Measurements from ENCODE around the gene MDGA2. TPM values are rescaled to one million over a fixed set of nuclear protein-coding genes. Genes with fewer than 3 reads are reported as not detected.

MDGA2 gene
- total and polyA plus RNA-seq, 2 of the 8 experiments (the other 6 are each of a cell fraction or from before 2014, with no cell fraction given), result 0.11 to 0.69 TPM

- FAIRE-seq, result no peak
- Histone ChIP-seq H3K79me1 (ENCODE audit: low read depth, low read length) (no peaks in the 10 kb centered on the region), H2AFZ (ENCODE audit: low read length) (no peak overlapping the region), H3K36me3 (ENCODE audit: control insufficient read depth in 2 of 4, insufficient read depth in 4 of 4, low read length in 3 of 4) (no peaks in the 10 kb centered on the region), H2BK12ac (ENCODE audit: low read depth, low read length) (no peak overlapping the region), H3K18ac (ENCODE audit: extremely low read depth, low read length) (no peak overlapping the region), H4K5ac (ENCODE audit: insufficient read length, low read depth, low read length) (no peak overlapping the region), H3K9ac (replicated peaks in 1 of 4; ENCODE audit: extremely low read depth in 1 of 4, low read depth in 3 of 4, low read length in 3 of 4) (no peak overlapping the region), H3K79me2 (ENCODE audit: control insufficient read depth in 1 of 2, insufficient read depth in 2 of 2, low read length in 2 of 2) (no peaks in the 10 kb centered on the region), H3K23me2 (ENCODE audit: low read depth, low read length) (no peaks in the 10 kb centered on the region), H3K27me3 (replicated peaks in 1 of 4; ENCODE audit: control insufficient read depth in 3 of 4, extremely low read depth in 1 of 4, insufficient read depth in 3 of 4, low read length in 3 of 4) (no peaks in the 10 kb centered on the region), H2BK5ac (ENCODE audit: low read depth, low read length) (no peak overlapping the region), H3K23ac (ENCODE audit: insufficient read length) (no peak overlapping the region), H2BK120ac (replicated peaks; ENCODE audit: low read depth, low read length) (no peak overlapping the region), H4K20me1 (replicated peaks in 1 of 2; ENCODE audit: control insufficient read depth in 1 of 2, insufficient read depth in 2 of 2, low read length in 2 of 2) (no peaks in the 10 kb centered on the region), H3K4me3 (ENCODE audit: extremely low read depth in 1 of 4, insufficient read depth in 2 of 4, low read depth in 3 of 4, low read length in 4 of 4) (no peak overlapping the region), H4K8ac (ENCODE audit: extremely low read depth, insufficient read depth, low read length) (no peak overlapping the region), H3K4me1 (replicated peaks in 1 of 4; ENCODE audit: control insufficient read depth in 3 of 4, insufficient read depth in 4 of 4, low read length in 3 of 4) (no peaks in the 10 kb centered on the region), H3K27ac (ENCODE audit: low read depth, low read length) (no peak overlapping the region), H3K9me3 (ENCODE audit: insufficient read depth in 2 of 2, low read depth in 1 of 2, low read length in 1 of 2) (no peaks in the 10 kb centered on the region), H3K4ac (replicated peaks; ENCODE audit: insufficient read length, low read depth, low read length) (no peak overlapping the region), H2BK20ac (ENCODE audit: low read length) (no peak overlapping the region), H3K56ac (replicated peaks; ENCODE audit: insufficient read length, low read depth, low read length) (no peak overlapping the region), H3K14ac (ENCODE audit: insufficient read length) (no peak overlapping the region), H4K91ac (replicated peaks; ENCODE audit: insufficient read length, low read length) (no peak overlapping the region), H2BK15ac (ENCODE audit: low read length) (no peak overlapping the region), H2AK5ac (ENCODE audit: low read depth, low read length) (no peak overlapping the region), H3K4me2 (ENCODE audit: insufficient read depth in 1 of 2, low read depth in 2 of 2, low read length in 2 of 2) (no peak overlapping the region)
- TF ChIP-seq ZNF274 (IDR thresholded peaks at IDR 0.05; ENCODE audit: borderline replicate concordance, extremely low read depth, low read length) (no peak), E2F6 (IDR thresholded peaks at IDR 0.05) (peak; percentile 88), ATF2 (IDR thresholded peaks at IDR 0.05; ENCODE audit: low read length) (no peak), MAX (IDR thresholded peaks at IDR 0.05) (peak; percentile 49; the same call in 1 of the 2 replicates), RBBP5 (IDR thresholded peaks at IDR 0.05; ENCODE audit: borderline replicate concordance, low read depth, low read length) (no peak)
- CTCF ChIA-PET (ENCODE audit: partially characterized antibody), result interaction anchor here (0.6 kb wide), 1 partner anchor 28 kb away, joined by 3 read pairs; no protein-coding TSS in a partner anchor
- 100% methylated on average over 1 of the region's 1 CpG; no CpG with 5 or more reads in 1 of the 2 experiments for WGBS, 2 experiments (ENCODE audit: extremely low coverage in 1 of 2, insufficient coverage in 1 of 2, insufficient read length in 1 of 2, insufficient replicate concordance in 2 of 2, low coverage in 1 of 2, low lambda C conversion rate in 2 of 2, missing lambda C conversion rate in 1 of 2)
- POLR2A ChIA-PET (ENCODE audit: partially characterized antibody), result no interaction called here
- DNase-seq (ENCODE audit: low read depth in 1 of 2, low spot score in 2 of 2), result no peak
Measured at GRCh38 chr14:47211263-47211662, 464.1 kb downstream of the MDGA2 start.

All from H1 (cell line).